ENCODE data around the gene ZNF334.

The ZNF334 gene

DNA sequence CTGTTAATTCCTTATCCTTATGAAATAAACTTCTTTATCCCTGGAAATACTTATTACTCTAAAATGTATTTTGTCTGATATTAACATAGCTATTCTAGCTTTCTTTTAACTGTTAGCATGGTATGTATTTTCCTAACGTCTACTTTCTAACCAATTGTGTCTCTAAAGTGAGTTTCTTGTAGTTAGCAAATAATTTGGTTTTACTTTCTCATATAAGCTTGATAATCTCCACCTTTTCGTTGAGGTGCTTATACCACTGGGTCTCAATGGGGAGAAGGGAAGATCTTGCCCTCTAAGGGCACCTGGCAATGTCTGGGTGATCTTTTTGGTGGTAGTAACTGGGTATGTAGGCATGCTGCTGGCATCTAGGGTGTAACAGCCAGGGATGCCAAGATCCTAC is 25.7 kb downstream of the ZNF334 start:
- DNase-seq (ENCODE audit: low read depth, low spot score), result no peak

DNA sequence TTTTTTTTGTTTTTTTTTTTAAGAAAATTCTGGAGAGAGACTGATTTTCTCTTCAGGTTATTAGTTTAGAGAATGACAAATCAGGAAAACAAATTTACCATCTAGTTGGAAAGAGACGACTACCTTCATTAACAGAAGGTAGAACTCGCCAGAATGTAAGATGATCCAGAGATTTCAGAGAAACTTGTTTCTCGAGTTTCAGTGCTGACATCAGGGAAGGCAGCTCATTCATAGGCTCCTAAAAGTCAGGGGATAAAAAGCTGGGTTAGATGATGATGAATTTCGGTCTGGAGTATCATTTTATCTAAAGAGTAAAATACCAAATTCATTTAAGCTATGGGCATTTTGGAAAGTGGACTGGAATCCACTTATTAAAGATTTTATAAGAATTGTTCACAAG is 27.9 kb downstream of the ZNF334 start:
- no peak for DNase-seq (ENCODE audit: low read depth, low spot score)

DNA sequence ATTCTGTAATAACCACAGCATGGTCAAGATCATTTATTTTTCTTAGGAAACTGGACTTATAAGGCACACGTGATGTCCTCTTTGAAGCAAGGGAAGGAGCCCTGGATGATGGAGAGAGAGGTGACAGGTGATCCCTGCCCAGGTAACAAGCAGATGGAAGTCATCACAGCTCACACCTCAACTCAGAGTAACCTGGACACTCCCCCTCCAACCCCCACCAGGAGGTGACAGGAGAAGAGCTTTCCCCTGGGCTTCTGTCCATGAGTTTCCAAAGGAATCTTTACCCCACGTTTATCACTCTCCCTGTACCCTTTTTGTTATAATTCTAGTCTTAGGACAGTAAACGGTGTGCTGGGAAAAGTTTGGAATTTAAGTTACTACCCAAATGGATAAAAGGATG is 28.4 kb downstream of the ZNF334 start:
- DNase-seq (ENCODE audit: low read depth, low spot score), result no peak

DNA sequence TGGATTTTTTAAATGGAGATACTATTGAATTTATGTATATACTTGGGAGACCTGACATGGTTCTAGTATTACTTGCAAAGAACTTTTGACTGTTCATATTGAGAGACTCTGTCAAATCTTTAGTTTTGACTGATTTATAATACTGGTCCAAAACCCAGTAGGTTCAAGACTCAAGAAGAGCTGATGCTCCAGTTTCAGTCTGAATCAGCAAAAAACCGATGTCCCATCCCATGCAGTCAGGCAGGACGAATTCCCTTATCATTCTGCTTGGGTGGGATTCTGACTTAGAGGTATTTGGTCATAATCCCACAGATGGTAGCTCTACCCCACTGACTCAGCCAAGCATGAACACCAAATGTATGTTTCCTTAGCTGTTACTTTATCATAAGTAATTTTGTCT is 29.5 kb downstream of the ZNF334 start:
- no peak for DNase-seq (ENCODE audit: low read depth, low spot score)

DNA sequence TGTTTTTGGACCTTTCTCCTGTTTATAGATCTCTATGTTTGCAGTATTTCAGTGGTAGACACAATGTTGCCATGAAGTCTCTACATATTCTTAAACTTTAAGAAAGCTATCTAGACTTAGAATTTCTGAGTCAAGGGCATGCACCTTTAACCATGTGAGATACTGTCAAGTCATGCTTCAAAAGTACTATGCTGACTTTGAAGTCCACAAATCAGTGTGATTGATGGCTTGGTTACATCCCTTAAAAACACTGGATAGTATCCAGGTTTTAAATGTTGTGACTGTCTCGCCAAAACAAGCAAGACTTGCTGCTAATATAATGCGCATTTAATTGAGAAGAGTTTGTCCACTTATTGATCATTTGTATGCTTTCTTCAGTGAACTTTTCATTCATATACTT is 30.5 kb downstream of the ZNF334 start:
- DNase-seq (ENCODE audit: low read depth, low spot score), result no peak

DNA sequence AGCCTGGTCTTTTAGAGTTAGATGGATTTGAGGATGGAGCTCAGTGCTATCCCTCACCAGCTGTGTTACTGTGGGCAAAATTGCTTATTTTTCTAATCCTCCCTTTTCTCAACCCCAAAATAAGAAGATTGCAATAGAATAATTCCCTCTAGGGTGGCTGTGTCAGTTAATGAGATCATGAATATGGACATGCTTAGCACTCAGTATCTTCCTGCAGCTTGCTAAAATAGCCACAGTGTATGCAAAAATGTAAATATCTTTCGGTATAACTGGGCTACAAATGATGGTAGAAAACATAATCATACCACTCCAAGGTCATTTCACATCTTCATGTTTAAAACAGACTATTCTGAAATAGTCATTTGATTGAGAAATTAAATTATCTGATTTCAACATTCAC is 35.7 kb downstream of the ZNF334 start:
- no peak for DNase-seq (ENCODE audit: low read depth, low spot score)

DNA sequence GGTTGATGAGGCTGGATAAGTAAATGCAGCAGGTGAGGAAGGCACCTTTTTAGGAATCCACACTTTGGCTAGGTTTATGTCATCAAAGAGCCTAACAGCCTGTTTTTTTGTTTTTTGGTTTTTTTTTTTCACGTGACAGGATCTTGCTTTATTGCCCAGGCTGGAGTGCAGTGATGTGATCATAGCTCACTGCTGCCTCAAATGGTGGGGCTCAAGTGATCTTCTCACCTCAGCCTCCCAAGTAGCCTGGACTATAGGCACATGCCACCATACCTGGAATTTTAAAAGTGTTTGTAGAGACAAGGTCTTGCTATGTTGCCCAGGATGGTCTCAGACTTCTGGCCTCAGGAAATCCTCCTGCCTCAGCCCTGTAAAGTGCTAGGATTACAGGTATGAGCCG is 36.1 kb downstream of the ZNF334 start:
- no peak for DNase-seq (ENCODE audit: low read depth, low spot score)

DNA sequence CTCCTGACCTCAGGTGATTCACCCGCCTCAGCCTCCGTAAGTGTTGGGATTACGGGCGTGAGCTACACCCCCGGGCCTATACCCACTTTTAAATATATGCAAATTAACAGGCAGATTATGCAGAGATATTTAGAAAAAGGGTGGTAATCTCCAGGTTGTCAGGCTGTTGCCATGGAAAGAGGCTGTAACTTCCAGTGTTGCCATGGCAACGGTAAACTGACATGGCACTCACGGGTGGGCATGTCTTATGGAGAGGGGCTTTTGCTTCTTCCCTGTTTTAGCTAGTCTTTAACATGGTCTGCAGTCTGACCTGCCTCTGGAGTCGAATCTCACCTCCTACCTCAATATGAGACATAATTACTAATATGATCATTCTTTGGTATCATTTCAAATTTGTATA is 44.9 kb downstream of the ZNF334 start:
- no peak for DNase-seq (ENCODE audit: low read depth, low spot score)

DNA sequence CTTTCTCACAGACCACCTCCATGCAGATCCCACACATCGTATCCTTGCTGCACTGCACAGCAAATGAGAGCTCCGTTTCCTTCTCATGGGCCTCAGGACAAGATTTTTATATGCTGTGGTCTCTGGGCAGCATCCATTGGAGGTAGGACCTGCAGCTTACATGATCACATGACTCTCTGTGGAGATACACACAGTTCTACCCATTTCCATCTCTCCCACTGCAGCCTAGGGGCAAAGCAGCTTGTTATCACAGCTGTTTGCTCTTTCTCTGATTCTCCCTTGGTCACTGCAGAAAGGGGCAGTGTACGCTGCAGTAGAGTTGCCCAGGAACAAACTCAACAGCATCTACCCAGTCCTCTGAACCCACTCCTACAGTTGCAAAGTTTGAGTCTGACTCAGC is 48.9 kb downstream of the ZNF334 start:
- DNase-seq (ENCODE audit: low read depth, low spot score), result no peak

DNA sequence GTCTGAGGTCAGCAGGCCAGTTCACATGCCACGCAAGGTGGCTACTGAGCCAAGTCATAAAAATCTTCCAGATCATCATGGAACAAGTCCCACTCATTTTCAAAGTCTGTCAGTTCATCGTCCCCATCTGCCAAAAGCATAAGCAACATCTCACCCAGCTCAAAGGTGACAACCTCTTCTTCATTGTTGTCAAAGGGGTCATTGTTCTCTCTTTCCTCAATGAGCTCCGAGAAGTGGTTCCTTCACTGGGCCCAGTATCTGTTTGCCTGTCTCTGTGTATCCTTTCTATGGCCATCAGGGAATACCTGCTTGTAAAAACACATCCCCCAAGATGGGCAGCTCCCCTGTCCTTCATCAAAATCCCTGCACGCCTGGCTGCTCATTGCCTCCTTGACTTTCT is 49.5 kb downstream of the ZNF334 start:
- no peak for DNase-seq (ENCODE audit: low read depth, low spot score)

DNA sequence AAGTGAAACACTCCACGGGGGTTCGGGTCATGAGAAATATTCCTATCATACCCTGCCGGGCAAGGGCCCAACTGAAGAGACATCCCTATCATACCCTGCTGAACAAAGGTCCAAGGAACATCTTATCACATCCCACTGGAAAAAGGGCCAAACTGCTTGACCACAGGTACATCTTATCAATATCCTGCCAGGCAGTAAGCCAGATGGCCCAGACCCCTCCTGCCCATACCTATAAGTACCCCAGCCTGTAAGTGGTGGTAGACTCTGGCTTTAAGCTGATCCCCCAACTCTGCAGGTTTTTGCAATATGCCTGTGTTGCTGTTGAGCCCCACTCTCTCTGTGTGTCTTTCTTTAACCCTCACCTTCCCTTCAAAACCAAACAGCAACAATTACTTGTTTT is 51.6 kb downstream of the ZNF334 start:
- DNase-seq (ENCODE audit: low read depth, low spot score), result no peak

DNA sequence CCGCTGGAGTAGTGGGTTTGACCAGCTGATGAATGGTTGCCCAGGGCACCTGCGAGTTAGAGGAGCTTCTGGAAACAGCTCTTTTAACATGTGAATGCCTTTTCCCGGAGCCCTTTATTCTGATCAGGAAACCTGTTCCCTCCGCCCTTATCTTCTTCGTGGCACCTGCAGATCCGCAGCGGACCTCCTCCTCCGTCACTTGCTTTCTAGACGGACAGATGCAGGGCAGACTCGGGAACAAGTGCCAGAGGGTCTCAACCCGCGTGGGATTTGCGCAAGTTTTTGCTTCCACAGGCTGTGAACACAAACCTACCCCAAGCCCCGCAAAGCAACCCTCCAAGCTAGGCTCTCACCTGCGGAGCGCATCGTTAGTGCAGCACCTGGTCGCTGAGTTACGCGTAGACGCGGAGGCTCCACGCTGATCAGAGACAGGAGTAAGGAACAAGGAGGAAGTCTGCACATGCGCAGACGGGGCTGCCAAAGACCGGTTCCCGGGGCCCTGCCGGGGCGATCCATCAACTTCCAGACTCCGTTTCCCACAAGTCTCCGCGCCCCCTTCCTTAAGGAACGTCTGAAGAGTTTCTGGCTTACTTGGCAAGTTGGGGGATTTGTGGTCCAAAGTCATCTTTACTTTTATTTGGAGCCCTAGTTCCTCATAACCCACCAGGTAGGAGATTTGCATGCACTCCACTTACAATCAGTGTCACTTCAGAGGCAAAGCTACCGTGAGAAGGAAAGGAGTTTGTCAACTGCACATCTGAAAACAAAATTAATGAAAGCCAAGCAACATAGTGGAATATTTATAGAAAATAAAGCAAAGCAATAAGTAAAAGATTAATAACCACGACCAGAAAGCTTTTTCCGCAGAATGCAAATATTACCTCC is 54.3 kb downstream of the ZNF334 start:
- no peak for DNase-seq (ENCODE audit: low read depth, low spot score)

DNA sequence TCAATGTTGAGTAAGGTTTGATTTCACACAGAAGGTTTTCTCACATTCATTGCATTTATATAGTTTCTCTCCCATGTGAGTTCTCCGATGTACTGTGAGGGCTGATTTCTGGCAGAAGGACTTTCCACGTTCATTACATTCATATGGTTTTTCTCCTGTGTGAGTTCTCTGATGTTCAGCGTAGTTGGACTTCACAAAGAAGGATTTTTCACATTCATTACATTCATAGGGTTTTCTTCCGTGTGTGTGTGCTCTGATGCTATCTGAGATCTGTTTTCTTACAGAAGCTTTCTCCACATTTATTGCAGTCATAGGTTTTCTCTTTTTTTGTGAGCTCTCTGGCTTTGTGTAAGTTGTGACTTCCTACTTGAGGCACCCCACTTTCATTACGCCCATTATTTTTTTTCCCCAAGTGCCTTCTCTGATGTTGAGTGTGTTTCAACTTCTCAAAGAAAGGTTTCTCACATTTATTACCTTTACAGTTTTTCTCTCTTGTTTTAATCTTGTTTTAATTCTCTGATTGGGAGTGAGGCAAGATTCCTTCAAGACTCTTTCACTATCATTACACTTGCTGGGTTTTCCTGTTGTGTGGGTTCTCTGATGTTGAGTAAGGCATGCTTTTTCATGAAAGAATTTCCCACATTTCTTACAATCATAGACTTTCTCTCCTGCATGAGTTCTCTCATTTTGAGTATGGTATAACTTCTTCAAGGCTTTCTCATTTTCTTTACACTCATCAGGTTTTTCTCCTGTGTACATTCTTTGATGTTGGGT is 56.9 kb downstream of the ZNF334 start:
- no peak for DNase-seq (ENCODE audit: low read depth, low spot score)

DNA sequence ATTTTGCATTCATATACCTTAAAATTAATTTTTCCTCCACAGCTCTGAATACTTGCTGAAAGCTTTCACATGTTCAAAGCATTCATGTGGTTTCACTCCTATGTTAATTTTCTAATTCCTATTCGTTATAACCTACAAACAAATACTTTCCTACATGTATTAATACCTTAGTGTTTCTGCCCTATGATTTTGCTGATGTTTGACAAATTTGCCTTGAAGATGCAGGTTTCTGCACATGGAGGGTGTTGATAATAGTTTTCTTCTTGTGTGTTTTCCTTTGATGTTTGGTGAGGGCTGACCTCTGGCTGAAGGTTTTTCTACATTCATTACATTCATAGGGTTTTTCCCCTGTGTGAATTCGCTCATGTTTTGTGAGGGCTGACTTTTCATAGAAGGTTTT is 57.6 kb downstream of the ZNF334 start:
- DNase-seq (ENCODE audit: low read depth, low spot score), result no peak

Measured in smooth muscle cell of the brain vasculature (primary cell).